CD4-positive, alpha-beta T cell (primary cell): ENCODE measurements around the gene ATP6V0D1. TPM values are rescaled to one million over a fixed set of nuclear protein-coding genes. Genes with fewer than 3 reads are reported as not detected.

ENCODE experiments used
- ATAC-seq: fragments of 200-7000 bp; cut with Tn5 transposase; one replicate; pipeline ENCODE4 v1.10.0; 2022; ENCODE audit warnings: mild to moderate bottlenecking; ENCODE audit not compliant: poor library complexity
- CTCF ChIA-PET: fragments of 350-600 bp; sonication (Branson Sonifier 250); formaldehyde crosslinking; loops from one replicate; lab custom pipeline; 2021; ENCODE audit warnings: antibody characterized with exemption, inconsistent platforms; lab: Charles Lee
- POLR2A ChIA-PET: fragments of 350-600 bp; sonication (Branson Sonifier 250); formaldehyde crosslinking; loops from one replicate; lab custom pipeline; 2021; ENCODE audit warnings: antibody characterized with exemption, inconsistent platforms; lab: Charles Lee
- DNase-seq, 14 experiments: peaks; one replicate each; pipeline ENCODE4 v3.0.0-alpha.2; 2013 to 2020; ENCODE audit warnings: mixed read lengths in 2 of 14
- H3K27ac ChIP-seq, 2 donors: one replicate each; pipeline versions ENCODE4 v1.5.1 to v1.7.0; 2013; ENCODE audit warnings: low read length in 2 of 2, low read depth in 1 of 2, mild to moderate bottlenecking in 1 of 2
- H3K27me3 ChIP-seq, 2 experiments: 1 replicate in 1 of 2; 2 replicates in 1 of 2; pipeline versions ENCODE4 v1.6.1 to v1.7.0; 2013; ENCODE audit warnings: low read length in 2 of 2, control low read depth in 1 of 2, mild to moderate bottlenecking in 1 of 2, moderate library complexity in 1 of 2; ENCODE audit not compliant: insufficient read depth in 2 of 2, control insufficient read depth in 1 of 2
- H3K36me3 ChIP-seq: one replicate; pipeline ENCODE4 v1.6.1; 2013; ENCODE audit warnings: low read length, control low read depth; ENCODE audit not compliant: insufficient read depth
- H3K4me1 ChIP-seq: one replicate; pipeline ENCODE4 v1.6.1; 2013; ENCODE audit warnings: low read length, control low read depth; ENCODE audit not compliant: insufficient read depth
- H3K4me3 ChIP-seq: one replicate; pipeline ENCODE4 v1.5.1; 2013; ENCODE audit warnings: mild to moderate bottlenecking, low read length, moderate library complexity
- H3K9me3 ChIP-seq, 2 experiments: 1 replicate in 1 of 2; 2 replicates in 1 of 2; pipeline versions ENCODE4 v1.6.1 to v1.7.0; 2013; ENCODE audit warnings: low read length in 2 of 2, mild to moderate bottlenecking in 2 of 2, control low read depth in 1 of 2, moderate library complexity in 1 of 2; ENCODE audit not compliant: control insufficient read depth in 1 of 2, insufficient read depth in 1 of 2
- H3K27ac Mint-ChIP-seq: one replicate; pipeline ENCODE4 v1.8.0; 2020; ENCODE audit warnings: mixed read lengths
- H3K27me3 Mint-ChIP-seq: one replicate; pipeline ENCODE4 v1.8.0; 2021; ENCODE audit warnings: mixed read lengths
- H3K36me3 Mint-ChIP-seq: one replicate; pipeline ENCODE4 v1.8.0; 2021; ENCODE audit warnings: low read depth, mixed read lengths
- H3K4me1 Mint-ChIP-seq: one replicate; pipeline ENCODE4 v1.8.0; 2021; ENCODE audit warnings: low read depth, mixed read lengths
- H3K4me3 Mint-ChIP-seq: one replicate; pipeline ENCODE4 v1.8.0; 2020; ENCODE audit warnings: mild to moderate bottlenecking, mixed read lengths
- H3K9me3 Mint-ChIP-seq: one replicate; pipeline ENCODE4 v1.8.0; 2020; ENCODE audit warnings: mixed read lengths
- CTCF ChIP-seq: fragments of 200-600 bp; IDR thresholded peaks from one replicate; pipeline ENCODE4 v1.8.0; 2022; ENCODE audit warnings: antibody characterized with exemption, mild to moderate bottlenecking
- intact Hi-C, 2 experiments: fragments of 100-400 bp; cut with DNase I in 1 of 2; cut with micrococcal nuclease in 1 of 2; formaldehyde crosslinking; loops; one replicate each; pipeline versions ENCODE4 v1.15.1 to v1.9.0; 2023 to 2025; cut with DNase I, micrococcal nuclease
- total RNA-seq, 174 experiments: library from RNA in 2 of 174; stranded (reverse) in 2 of 174; gene quantifications; one replicate each; pipeline ENCODE4 v1.2.3 and lab custom pipeline; 2021 to 2026

The ATP6V0D1 gene
- total RNA-seq, 2 experiments from 2014 or later: 39.4 to 41.7 TPM

GRCh38 chr16:67468731-67469130 lies 12.2 kb downstream of the ATP6V0D1 start:
- TF ChIP-seq CTCF: no peak
- no peak overlapping the region for H3K4me3 ChIP-seq
- ChIA-PET POLR2A (no interaction called here), CTCF (interaction anchor here (1.2 kb wide), 1 partner anchor 26 kb away, joined by 3 read pairs; no protein-coding TSS in a partner anchor)
- H3K27me3 ChIP-seq: no peaks in the 10 kb centered on the region
- H3K36me3 ChIP-seq: peaks cover 2% of the 10 kb centered on the region
- Mint-ChIP-seq H3K4me1 (peaks cover 45% of the 10 kb centered on the region), H3K36me3 (peaks cover 7% of the 10 kb centered on the region), H3K27me3 (no peaks in the 10 kb centered on the region), H3K27ac (no peak overlapping the region), H3K4me3 (no peak overlapping the region), H3K9me3 (no peaks in the 10 kb centered on the region)
- no peak for ATAC-seq
- intact Hi-C loops: loop anchor here (5.0 to 10.0 kb wide), 3 partner anchors 116 to 491 kb away; no protein-coding TSS in a partner anchor
- no peaks in the 10 kb centered on the region for H3K9me3 ChIP-seq
- H3K4me1 ChIP-seq: peaks cover 24% of the 10 kb centered on the region
- H3K27ac ChIP-seq: no peak overlapping the region
- DNase-seq: no peak

GRCh38 chr16:67466581-67466980 lies 14.4 kb downstream of the ATP6V0D1 start:
- Mint-ChIP-seq H3K27me3 (no peaks in the 10 kb centered on the region), H3K4me3 (no peak overlapping the region), H3K4me1 (peaks cover 44% of the 10 kb centered on the region), H3K27ac (no peak overlapping the region), H3K36me3 (peaks cover 2% of the 10 kb centered on the region), H3K9me3 (no peaks in the 10 kb centered on the region)
- no peaks in the 10 kb centered on the region for H3K9me3 ChIP-seq
- no peak for TF ChIP-seq CTCF
- ATAC-seq (no peak), DNase-seq (no peak)
- no peak overlapping the region for H3K4me3 ChIP-seq
- POLR2A ChIA-PET: no interaction called here
- H3K27ac ChIP-seq: no peak overlapping the region
- peaks cover 15% of the 10 kb centered on the region for H3K4me1 ChIP-seq
- CTCF ChIA-PET: interaction anchor here (1.4 kb wide), 1 partner anchor 39 kb away, joined by 13 read pairs; no protein-coding TSS in a partner anchor
- intact Hi-C loops: loop anchor here (5.0 to 10.0 kb wide), 3 partner anchors 114 to 489 kb away; no protein-coding TSS in a partner anchor
- H3K27me3 ChIP-seq: no peaks in the 10 kb centered on the region
- peaks cover 16% of the 10 kb centered on the region for H3K36me3 ChIP-seq

GRCh38 chr16:67464565-67464964 lies 16.4 kb downstream of the ATP6V0D1 start:
- no peak overlapping the region for H3K4me3 Mint-ChIP-seq
- DNase-seq (no peak), ATAC-seq (no peak)
- intact Hi-C loops: loop anchor here (2.0 to 10.0 kb wide), 2 partner anchors 36 to 200 kb away; no protein-coding TSS in a partner anchor
- peaks cover 26% of the 10 kb centered on the region for H3K4me1 ChIP-seq
- no peak for TF ChIP-seq CTCF
- H3K36me3 Mint-ChIP-seq: peaks cover 4% of the 10 kb centered on the region
- H3K27ac ChIP-seq: no peak overlapping the region
- peaks cover 44% of the 10 kb centered on the region for H3K4me1 Mint-ChIP-seq
- no peaks in the 10 kb centered on the region for H3K27me3 Mint-ChIP-seq
- H3K4me3 ChIP-seq: no peak overlapping the region
- ChIA-PET CTCF (interaction anchor here (1.5 kb wide), 1 partner anchor 37 kb away, joined by 3 read pairs; no protein-coding TSS in a partner anchor), POLR2A (no interaction called here)
- H3K27ac Mint-ChIP-seq: no peak overlapping the region
- H3K9me3 ChIP-seq: no peaks in the 10 kb centered on the region
- H3K36me3 ChIP-seq: peaks cover 33% of the 10 kb centered on the region
- no peaks in the 10 kb centered on the region for H3K9me3 Mint-ChIP-seq
- no peaks in the 10 kb centered on the region for H3K27me3 ChIP-seq
